ENCODE measurements around the gene ZNF232.
"Not testable (repeated sequence)": the region's sequence is repeated elsewhere in the genome, so short reads cannot be mapped to it uniquely, and the experiment has no call there.

Gene ZNF232

GRCh38 chr17:5111402-5112204 is at the start of gene ZNF232:
ZNF232 (minus strand) TSS chr17:5111878; CDS start chr17:5111822, 56 bp downstream.
- DNase-seq (ENCODE audit: low read depth), result peak; percentile 90

DNA sequence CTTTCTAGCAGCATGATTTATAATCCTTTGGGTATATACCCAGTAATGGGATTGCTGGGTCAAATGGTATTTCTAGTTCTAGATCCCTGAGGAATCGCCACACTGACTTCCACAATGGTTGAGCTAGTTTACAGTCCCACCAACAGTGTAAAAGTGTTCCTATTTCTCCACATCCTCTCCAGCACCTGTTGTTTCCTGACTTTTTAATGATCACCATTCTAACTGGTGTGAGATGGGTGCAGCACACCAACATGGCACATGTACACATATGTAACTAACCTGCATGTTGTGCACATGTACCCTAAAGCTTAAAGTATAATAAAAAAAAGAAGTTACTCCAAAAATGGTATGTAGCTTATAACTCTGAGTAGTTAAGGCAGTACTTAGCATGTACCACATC is 49.0 kb upstream of the ZNF232 start:
- not testable (repeated sequence) for DNase-seq (ENCODE audit: low read depth)

GRCh38 chr17:5146122-5146521 is 34.4 kb upstream of the ZNF232 start:
- not testable (repeated sequence) for DNase-seq (ENCODE audit: low read depth)

DNA sequence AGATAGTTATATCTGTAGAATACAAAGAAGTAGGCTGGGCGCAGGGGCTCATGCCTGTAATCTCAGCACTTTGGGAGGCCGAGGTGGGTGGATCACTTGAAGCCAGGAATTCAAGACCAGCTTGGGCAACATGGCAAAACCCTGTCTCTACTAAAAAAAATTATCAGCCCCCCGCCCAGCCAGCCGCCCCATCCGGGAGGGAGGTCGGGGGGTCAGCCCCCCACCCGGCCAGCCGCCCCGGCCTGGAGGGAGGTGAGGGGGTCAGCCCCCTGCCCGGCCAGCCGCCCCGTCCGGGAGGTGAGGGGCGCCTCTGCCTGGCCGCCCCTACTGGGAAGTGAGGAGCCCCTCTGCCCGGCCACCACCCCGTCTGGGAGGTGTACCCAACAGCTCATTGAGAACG is 31.2 kb upstream of the ZNF232 start:
- not testable (repeated sequence) for DNase-seq (ENCODE audit: low read depth)

GRCh38 chr17:5139458-5139732 is 27.7 kb upstream of the ZNF232 start:
- no peak for DNase-seq (ENCODE audit: low read depth)

DNA sequence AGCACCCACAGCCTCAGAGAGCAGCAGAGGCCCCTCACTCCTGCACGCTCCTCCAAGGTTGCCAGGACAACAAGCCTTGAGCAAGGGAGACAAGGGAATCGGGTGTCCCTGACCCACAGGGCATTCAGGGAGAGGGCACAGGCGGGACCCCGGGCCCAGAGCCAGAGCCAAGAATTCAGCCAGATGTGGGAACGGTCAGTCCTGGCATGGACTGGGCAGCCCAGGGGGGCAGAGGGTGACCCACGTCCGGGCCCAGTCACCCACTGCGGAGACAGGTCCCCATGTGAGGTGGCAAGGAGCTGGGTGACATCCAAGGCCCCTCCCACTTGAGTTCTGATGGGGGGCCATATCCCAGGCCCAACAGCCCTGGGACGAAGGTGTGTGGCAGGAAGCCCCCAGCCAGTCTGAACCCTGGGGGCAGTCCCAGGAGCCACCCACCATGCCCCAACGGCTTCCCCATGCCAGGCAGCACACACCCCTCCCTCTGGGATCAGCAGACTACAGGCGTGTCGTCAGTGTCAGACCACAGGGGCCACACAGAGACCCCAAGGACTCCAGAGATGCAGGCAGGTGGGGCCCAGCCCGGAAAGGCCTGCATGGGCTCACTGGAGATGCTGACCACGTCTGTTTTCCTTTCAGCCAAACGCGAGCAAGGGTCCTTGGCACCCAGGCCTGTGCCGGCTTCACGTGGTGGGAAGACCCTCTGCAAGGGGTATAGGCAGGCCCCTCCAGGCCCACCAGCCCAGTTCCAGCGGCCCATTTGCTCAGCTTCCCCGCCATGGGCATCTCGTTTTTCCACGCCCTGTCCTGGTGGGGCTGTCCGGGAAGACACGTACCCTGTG is 27.2 kb upstream of the ZNF232 start:
- no peak for DNase-seq (ENCODE audit: low read depth)

GRCh38 chr17:5138198-5138544 is 26.5 kb upstream of the ZNF232 start:
- not testable (repeated sequence) for DNase-seq (ENCODE audit: low read depth)

DNA sequence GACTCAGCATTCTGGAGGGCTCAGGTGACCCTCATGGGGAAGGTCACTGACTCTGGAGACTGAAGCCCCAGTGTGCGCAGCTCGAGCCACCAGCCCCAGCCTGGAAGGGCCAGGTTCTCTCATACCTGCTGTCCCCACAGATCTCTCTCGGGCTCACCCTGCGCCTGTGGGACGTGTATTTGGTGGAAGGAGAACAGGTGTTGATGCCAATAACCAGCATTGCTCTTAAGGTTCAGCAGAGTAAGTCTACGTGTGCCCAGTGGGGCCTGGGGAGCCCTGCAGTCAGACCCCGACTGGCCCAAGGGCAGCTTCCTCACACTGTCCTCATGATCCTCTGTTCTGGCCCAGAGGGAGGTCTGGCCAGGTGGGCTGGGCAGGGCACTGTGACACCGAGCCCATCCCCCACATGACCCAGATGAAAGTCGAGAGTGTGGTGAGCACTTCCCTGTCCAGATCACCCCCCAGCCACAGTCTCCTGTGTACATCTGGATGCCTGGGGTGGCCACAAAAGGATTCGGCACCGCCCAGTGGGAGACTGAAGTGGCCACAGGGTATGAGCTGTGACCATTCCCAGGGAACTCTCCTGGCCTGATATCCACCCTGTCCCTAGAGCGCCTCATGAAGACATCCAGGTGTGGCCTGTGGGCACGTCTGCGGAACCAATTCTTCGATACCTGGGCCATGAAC is 26.0 kb upstream of the ZNF232 start:
- not testable (repeated sequence) for DNase-seq (ENCODE audit: low read depth)

DNA sequence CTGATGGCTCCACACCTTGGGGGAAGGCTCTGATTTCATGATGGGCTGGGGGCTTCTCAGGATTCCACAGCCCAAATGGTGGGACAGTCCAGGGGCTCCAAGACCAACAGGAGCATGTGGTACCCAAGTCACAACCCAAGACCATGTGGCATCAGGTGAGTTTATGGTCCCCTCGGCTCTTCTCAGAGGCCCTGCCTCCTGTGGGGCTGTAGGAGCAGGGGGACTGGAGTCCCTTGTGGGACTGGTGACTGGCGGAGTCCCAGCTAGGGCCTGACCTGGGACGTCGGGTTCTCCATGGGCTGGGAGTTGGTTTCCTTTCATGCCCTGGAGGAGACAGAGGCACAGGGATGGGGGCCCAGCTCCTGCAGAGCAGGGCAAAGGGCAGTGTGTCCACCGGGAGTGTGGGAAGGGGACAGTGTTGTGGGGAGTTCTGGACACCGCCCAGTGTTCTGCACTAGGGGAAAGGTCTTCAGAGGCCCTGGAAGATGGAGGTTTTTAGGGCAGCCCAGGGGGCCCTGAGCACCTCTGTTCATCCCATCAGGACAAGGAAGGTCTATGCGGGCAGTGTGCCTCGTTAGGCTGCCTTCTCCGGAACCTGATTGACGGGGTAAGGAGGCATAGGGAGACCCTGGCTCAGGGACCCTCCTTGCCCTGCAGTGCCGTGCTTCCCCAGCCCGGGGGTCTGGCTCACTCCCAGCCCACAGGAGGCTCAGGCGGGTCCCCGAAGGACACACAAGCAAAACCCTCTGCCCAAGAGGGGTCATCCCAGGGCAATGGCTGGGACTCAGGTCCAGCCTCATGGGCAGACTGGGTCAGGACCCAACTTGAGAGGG is 25.1 kb upstream of the ZNF232 start:
- DNase-seq (ENCODE audit: low read depth), result not testable (repeated sequence)

DNA sequence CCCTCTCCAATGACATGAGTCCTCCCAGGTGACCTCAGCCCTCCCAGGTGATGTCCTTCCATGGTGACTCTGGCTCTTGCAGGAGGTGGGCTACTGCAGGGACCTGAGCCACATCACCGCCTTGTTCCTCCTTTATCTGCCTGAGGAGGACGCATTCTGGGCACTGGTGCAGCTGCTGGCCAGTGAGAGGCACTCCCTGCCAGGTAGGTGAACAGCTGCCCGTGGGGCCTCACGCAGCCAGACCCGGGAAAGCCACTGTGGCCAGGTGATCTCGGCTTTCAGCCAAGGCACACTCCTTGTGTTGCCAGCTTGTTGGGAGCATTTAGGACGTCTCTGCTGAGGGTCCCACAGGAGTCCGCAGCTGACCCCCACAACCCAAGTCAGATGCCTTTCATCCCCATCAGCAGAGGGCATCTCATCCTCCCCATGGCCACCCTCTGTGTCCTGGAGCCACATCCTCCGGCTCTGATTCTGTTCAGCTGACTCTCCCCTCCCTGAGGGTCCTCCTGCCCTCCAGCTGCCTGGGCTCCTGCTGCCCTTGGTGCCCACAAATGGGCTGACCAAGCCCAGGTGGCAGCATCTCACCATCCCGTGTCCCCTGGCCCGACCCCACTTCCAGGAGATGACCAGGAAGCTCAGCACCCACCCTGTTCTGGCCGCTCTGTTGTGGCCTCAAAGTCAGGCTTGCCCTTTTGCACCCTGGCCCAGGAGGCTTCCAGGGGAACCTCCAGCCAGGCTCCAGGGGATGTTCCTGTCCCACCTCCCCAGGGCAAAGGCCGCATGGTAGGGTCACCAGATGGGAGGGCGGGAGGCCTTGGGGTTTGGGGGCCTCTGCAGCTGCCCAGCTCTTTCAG is 24.3 kb upstream of the ZNF232 start:
- no peak for DNase-seq (ENCODE audit: low read depth)

GRCh38 chr17:5135131-5135712 is 23.5 kb upstream of the ZNF232 start:
- peak; percentile 15 for DNase-seq (ENCODE audit: low read depth)

GRCh38 chr17:5134571-5134970 is 22.9 kb upstream of the ZNF232 start:
- DNase-seq (ENCODE audit: low read depth), result not testable (repeated sequence)

- DNase-seq (ENCODE audit: low read depth), result not testable (repeated sequence)
These were observed 22.3 kb upstream of the ZNF232 start for GRCh38 chr17:5133961-5134360.

DNA sequence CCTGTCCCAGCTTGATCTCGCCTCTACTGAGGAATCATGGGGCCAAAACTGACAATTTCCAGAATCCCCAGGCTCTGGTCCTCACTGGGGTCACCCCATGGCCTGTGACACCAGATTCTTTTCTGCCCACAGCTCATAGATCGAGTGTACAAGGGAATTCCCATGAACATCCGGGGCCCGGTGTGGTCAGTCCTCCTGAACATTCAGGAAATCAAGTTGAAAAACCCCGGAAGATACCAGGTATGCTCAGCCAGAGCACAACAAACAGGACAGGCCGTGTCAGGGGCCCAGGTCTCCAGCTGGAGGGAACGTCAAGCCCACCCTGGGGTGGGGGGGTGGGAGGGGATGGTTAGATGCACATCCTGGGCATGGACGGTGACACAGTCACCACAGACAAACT is 21.6 kb upstream of the ZNF232 start:
- DNase-seq (ENCODE audit: low read depth), result no peak

DNA sequence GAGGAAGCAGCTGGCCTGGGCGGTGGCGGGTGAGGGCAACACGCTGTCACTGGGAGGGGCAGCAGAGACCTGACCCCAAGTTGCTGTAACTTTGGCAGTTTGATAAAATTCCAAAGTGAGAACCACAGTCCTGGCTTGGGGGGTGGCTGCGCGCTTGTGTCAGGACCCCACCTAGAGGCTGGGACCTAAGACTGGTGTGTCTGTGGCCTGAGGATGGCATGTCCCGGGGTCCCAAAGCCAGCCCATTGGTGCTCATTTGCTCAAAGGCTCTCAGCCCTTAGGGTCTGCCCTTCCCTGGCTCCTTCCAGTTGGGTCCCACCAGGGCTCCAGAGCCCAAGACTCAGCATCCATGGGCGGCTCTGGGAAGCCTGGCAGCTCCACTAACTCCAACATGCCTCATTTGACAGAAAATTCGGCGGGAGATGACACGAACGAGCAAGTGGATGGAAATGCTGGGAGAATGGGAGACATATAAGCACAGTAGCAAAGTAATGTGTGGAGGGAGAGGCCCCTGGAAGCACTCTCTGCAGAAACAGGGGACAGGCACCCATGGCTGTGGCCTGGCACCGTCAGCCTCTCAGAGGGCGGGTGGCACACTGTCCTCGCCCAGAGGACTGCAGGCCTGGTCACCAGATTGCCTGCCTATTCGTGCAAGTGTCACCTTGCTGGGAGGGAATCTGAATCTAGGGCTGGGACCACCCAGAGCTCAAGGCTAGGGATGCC is 21.0 kb upstream of the ZNF232 start:
- DNase-seq (ENCODE audit: low read depth), result not testable (repeated sequence)

- DNase-seq (ENCODE audit: low read depth), result not testable (repeated sequence)
These were observed 20.3 kb upstream of the ZNF232 start for GRCh38 chr17:5131799-5132502.

- no peak for DNase-seq (ENCODE audit: low read depth)
These were observed 19.6 kb upstream of the ZNF232 start for GRCh38 chr17:5131146-5131715.

GRCh38 chr17:5130687-5131086 is 19.0 kb upstream of the ZNF232 start:
- DNase-seq (ENCODE audit: low read depth), result not testable (repeated sequence)

DNA sequence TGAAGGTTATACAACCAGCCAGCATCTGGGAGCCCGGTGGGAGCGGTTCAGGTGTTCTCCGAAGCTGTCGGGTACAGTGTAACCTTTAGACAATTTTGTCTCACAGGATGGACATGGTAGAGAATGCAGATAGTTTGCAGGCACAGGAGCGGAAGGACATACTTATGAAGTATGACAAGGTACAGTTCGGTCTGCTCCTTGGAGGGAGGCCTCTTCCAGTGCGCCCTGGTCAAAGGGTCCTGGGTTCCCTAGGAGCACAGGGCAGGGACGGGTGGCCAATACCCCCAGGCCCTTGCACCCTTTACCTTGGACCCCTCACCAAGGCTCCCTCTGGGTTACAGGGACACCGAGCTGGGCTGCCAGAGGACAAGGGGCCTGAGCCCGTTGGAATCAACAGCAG is 18.6 kb upstream of the ZNF232 start:
- DNase-seq (ENCODE audit: low read depth), result not testable (repeated sequence)
